ENCODE results near the gene DNAJC18.
"Not testable (repeated sequence)": the region's sequence is repeated elsewhere in the genome, so short reads cannot be mapped to it uniquely, and the experiment has no call there.

Gene DNAJC18

GRCh38 chr5:139387611-139388197, 51.6 kb downstream of the DNAJC18 start:
- no peak for TF ChIP-seq EZH2 (IDR thresholded peaks at IDR 0.05; ENCODE audit: borderline replicate concordance, low read length)
- TF ChIP-seq CTCF (IDR thresholded peaks at IDR 0.05; ENCODE audit: low read length) = no peak
- Histone ChIP-seq H3K4me2 (ENCODE audit: low read length) (peak overlapping the region; percentile 88), H3K27ac (ENCODE audit: low read depth, low read length, poor library complexity, severe bottlenecking) (peak overlapping the region; percentile 98), H3K4me1 (ENCODE audit: insufficient read depth, low read length, severe bottlenecking) (peaks cover 86% of the 10 kb centered on the region), H3K9me3 (ENCODE audit: low read length) (no peaks in the 10 kb centered on the region), H3K9me2 (ENCODE audit: low read depth, low read length) (no peaks in the 10 kb centered on the region), H3K79me2 (ENCODE audit: insufficient read depth, low read length) (no peaks in the 10 kb centered on the region), H3K4me3 (ENCODE audit: low read depth, low read length, poor library complexity, severe bottlenecking) (peak overlapping the region; percentile 90), H4K20me1 (ENCODE audit: insufficient read depth, low read length) (no peaks in the 10 kb centered on the region), H3K36me3 (ENCODE audit: insufficient read depth, low read length) (peaks cover 34% of the 10 kb centered on the region), H3K27me3 (ENCODE audit: insufficient read depth, low read length) (no peaks in the 10 kb centered on the region), H3F3A (ENCODE audit: insufficient read depth, low read length) (no peaks in the 10 kb centered on the region; the same call in 1 of the 2 replicates), H2AFZ (ENCODE audit: low read length) (no peak overlapping the region), H3K9ac (ENCODE audit: low read length) (peak overlapping the region; percentile 97)

GRCh38 chr5:139386956-139387355, 52.4 kb downstream of the DNAJC18 start:
- Histone ChIP-seq H3K36me3 (ENCODE audit: insufficient read depth, low read length) (peaks cover 34% of the 10 kb centered on the region), H3K27ac (ENCODE audit: low read depth, low read length, poor library complexity, severe bottlenecking) (peak overlapping the region; percentile 98), H3K4me3 (ENCODE audit: low read depth, low read length, poor library complexity, severe bottlenecking) (peak overlapping the region; percentile 90), H3K4me2 (ENCODE audit: low read length) (peak overlapping the region; percentile 88), H3K4me1 (ENCODE audit: insufficient read depth, low read length, severe bottlenecking) (peaks cover 86% of the 10 kb centered on the region), H3K9ac (ENCODE audit: low read length) (peak overlapping the region; percentile 97)
- H3F3A ChIP-seq (ENCODE audit: insufficient read depth, low read length); H3K9me2 ChIP-seq (ENCODE audit: low read depth, low read length); H2AFZ ChIP-seq (ENCODE audit: low read length); H3K27me3 ChIP-seq (ENCODE audit: insufficient read depth, low read length); H4K20me1 ChIP-seq (ENCODE audit: insufficient read depth, low read length); H3K79me2 ChIP-seq (ENCODE audit: insufficient read depth, low read length); H3K9me3 ChIP-seq (ENCODE audit: low read length): not testable (repeated sequence)

- no peak overlapping the region for H2AFZ ChIP-seq (ENCODE audit: low read length)
- peak overlapping the region; percentile 90 for H3K4me3 ChIP-seq (ENCODE audit: low read depth, low read length, poor library complexity, severe bottlenecking)
- no peaks in the 10 kb centered on the region for H4K20me1 ChIP-seq (ENCODE audit: insufficient read depth, low read length)
- TF ChIP-seq CTCF (IDR thresholded peaks at IDR 0.05; ENCODE audit: low read length) = no peak
- TF ChIP-seq EZH2 (IDR thresholded peaks at IDR 0.05; ENCODE audit: borderline replicate concordance, low read length) = no peak
- H3K9me2 ChIP-seq (ENCODE audit: low read depth, low read length) = no peaks in the 10 kb centered on the region
- no peaks in the 10 kb centered on the region for H3K9me3 ChIP-seq (ENCODE audit: low read length)
- peak overlapping the region; percentile 98 for H3K27ac ChIP-seq (ENCODE audit: low read depth, low read length, poor library complexity, severe bottlenecking)
- H3K9ac ChIP-seq (ENCODE audit: low read length) = peak overlapping the region; percentile 46; the same call in 1 of the 2 replicates
- no peaks in the 10 kb centered on the region; the same call in 1 of the 2 replicates for H3F3A ChIP-seq (ENCODE audit: insufficient read depth, low read length)
- H3K36me3 ChIP-seq (ENCODE audit: insufficient read depth, low read length) = peaks cover 34% of the 10 kb centered on the region
- peak overlapping the region; percentile 88 for H3K4me2 ChIP-seq (ENCODE audit: low read length)
- H3K4me1 ChIP-seq (ENCODE audit: insufficient read depth, low read length, severe bottlenecking) = peaks cover 77% of the 10 kb centered on the region
- H3K27me3 ChIP-seq (ENCODE audit: insufficient read depth, low read length) = no peaks in the 10 kb centered on the region
- H3K79me2 ChIP-seq (ENCODE audit: insufficient read depth, low read length) = no peaks in the 10 kb centered on the region
These were observed 53.3 kb downstream of the DNAJC18 start for GRCh38 chr5:139386050-139386438.

All from OCI-LY1 (cell line).